Measurements from ENCODE around the gene UNC45A.

GRCh38 chr15:90902840-90903732 is 32.0 kb upstream of the UNC45A start, which contains the start of gene MAN2A2:
- TF ChIP-seq CTCF (IDR thresholded peaks at IDR 0.05) (no peak), EZH2 (IDR thresholded peaks at IDR 0.05; ENCODE audit: borderline replicate concordance, insufficient read depth, low read depth, low read length, poor library complexity, severe bottlenecking) (no peak)
